Upper lobe of right lung (tissue), 1 donor: ENCODE data around the gene HCFC1. TPM values are rescaled to one million over a fixed set of nuclear protein-coding genes. Genes with fewer than 3 reads are reported as not detected.

Experiments
- ATAC-seq: fragments of 200-7000 bp; cut with Tn5 transposase; one replicate; pipeline ENCODE4 v1.9.1; 2020; ENCODE audit warnings: mild to moderate bottlenecking, moderate library complexity
- DNase-seq: peaks from one replicate; pipeline ENCODE4 v3.0.0-alpha.2; 2020
- H3K27ac ChIP-seq: fragments of 200-600 bp; one replicate; pipeline ENCODE4 v1.8.0; 2022
- H3K27me3 ChIP-seq: fragments of 200-600 bp; one replicate; pipeline ENCODE4 v1.8.0; 2022; ENCODE audit warnings: mild to moderate bottlenecking
- H3K36me3 ChIP-seq: fragments of 200-600 bp; one replicate; pipeline ENCODE4 v1.8.0; 2022
- H3K4me1 ChIP-seq: fragments of 200-600 bp; one replicate; pipeline ENCODE4 v1.8.0; 2022
- H3K4me3 ChIP-seq: fragments of 200-600 bp; one replicate; pipeline ENCODE4 v1.8.0; 2022; ENCODE audit warnings: mild to moderate bottlenecking
- H3K9me3 ChIP-seq: fragments of 200-600 bp; one replicate; pipeline ENCODE4 v1.8.0; 2022
- intact Hi-C: fragments of 100-400 bp; cut with DNase I; formaldehyde crosslinking; loops from one replicate; pipeline ENCODE4 v1.11.0; 2022
- total RNA-seq: library from RNA; stranded (reverse); fragmentation: NEBNext Ultra II Directional; extraction: Animal tissue kit (Norgen Biotek cat#: 25700); gene quantifications from one replicate; pipeline ENCODE4 v1.2.1, GENCODE V29; 2021
- TF ChIP-seq, protein P1 (sequence below): fragments of 200-600 bp; IDR thresholded peaks from one replicate; pipeline ENCODE4 v1.8.0; 2022; ENCODE audit warnings: antibody characterized with exemption
- donor health status: DM: no; HTN: yes; CAD: no; lungs with severe emphysema.

HCFC1 gene
- total RNA-seq, 1 donor from 2014 or later, result 47.5 TPM

GRCh38 chrX:153972368-153973126, 929 bp upstream of the HCFC1 start, which contains the start of gene TMEM187:
TSS of gene TMEM187 (plus strand) at chrX:153972754. CDS start at chrX:153982063, 9,309 bp downstream.
- H3K4me3 ChIP-seq, result peak within 1 kb of the TSS; percentile 68
- intact Hi-C loops, result no loop called here
- no peaks in the 10 kb centered on the region for H3K27me3 ChIP-seq
- DNase-seq (peak; percentile 91), ATAC-seq (peak; percentile 71)
- peaks cover 27% of the 10 kb centered on the region for H3K4me1 ChIP-seq
- peak within 1 kb of the TSS; percentile 98 for H3K27ac ChIP-seq
- no peaks in the 10 kb centered on the region for H3K9me3 ChIP-seq
- H3K36me3 ChIP-seq, result no peaks in the 10 kb centered on the region
- TF ChIP-seq, protein P1, sequence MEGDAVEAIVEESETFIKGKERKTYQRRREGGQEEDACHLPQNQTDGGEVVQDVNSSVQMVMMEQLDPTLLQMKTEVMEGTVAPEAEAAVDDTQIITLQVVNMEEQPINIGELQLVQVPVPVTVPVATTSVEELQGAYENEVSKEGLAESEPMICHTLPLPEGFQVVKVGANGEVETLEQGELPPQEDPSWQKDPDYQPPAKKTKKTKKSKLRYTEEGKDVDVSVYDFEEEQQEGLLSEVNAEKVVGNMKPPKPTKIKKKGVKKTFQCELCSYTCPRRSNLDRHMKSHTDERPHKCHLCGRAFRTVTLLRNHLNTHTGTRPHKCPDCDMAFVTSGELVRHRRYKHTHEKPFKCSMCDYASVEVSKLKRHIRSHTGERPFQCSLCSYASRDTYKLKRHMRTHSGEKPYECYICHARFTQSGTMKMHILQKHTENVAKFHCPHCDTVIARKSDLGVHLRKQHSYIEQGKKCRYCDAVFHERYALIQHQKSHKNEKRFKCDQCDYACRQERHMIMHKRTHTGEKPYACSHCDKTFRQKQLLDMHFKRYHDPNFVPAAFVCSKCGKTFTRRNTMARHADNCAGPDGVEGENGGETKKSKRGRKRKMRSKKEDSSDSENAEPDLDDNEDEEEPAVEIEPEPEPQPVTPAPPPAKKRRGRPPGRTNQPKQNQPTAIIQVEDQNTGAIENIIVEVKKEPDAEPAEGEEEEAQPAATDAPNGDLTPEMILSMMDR, result no peak

- peak overlapping the region; percentile 68 for H3K4me3 ChIP-seq
- TF ChIP-seq, protein P1, result no peak
- DNase-seq (peak; percentile 94), ATAC-seq (peak; percentile 74)
- intact Hi-C loops, result no loop called here
- H3K4me1 ChIP-seq, result peaks cover 41% of the 10 kb centered on the region
- no peaks in the 10 kb centered on the region for H3K27me3 ChIP-seq
- no peaks in the 10 kb centered on the region for H3K36me3 ChIP-seq
- no peaks in the 10 kb centered on the region for H3K9me3 ChIP-seq
- peak overlapping the region; percentile 98 for H3K27ac ChIP-seq
These were observed 531 bp downstream of the HCFC1 start for GRCh38 chrX:153971124-153971449.

GRCh38 chrX:153970357-153971123, 1.1 kb downstream of the HCFC1 start:
- ATAC-seq (peak; percentile 2), DNase-seq (no peak)
- intact Hi-C loops, result no loop called here
- Histone ChIP-seq H3K36me3 (no peaks in the 10 kb centered on the region), H3K27ac (peak overlapping the region; percentile 98), H3K4me3 (peak overlapping the region; percentile 68), H3K27me3 (no peaks in the 10 kb centered on the region), H3K9me3 (no peaks in the 10 kb centered on the region), H3K4me1 (peaks cover 46% of the 10 kb centered on the region)
- TF ChIP-seq, protein P1, result no peak

DNA sequence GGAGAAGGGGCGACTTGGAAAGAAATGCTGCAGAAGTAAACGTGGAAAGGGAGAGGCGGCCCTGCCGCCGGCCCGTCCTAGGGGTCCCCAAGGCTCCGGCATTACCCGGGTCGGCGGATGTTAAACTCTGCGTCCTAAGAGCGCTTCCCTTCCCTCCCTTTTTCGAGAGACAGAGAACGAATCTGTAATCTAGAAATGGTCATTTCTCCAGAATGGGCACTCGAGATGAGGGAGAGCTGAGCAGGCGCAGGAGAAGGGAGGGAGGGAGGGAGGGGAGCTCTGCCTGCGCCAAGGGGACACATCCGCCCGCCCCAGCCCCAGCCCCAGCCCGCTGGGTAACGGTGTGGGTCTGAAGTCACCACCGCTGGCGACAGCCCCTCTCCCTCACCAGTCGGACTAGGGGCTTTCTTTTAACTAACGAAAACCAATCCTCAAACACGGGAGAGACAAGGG, 1.7 kb downstream of the HCFC1 start:
- Histone ChIP-seq H3K4me3 (peak overlapping the region; percentile 68), H3K9me3 (no peaks in the 10 kb centered on the region), H3K36me3 (no peaks in the 10 kb centered on the region), H3K27me3 (no peaks in the 10 kb centered on the region), H3K27ac (peak overlapping the region; percentile 65), H3K4me1 (peaks cover 47% of the 10 kb centered on the region)
- DNase-seq (no peak), ATAC-seq (no peak)
- intact Hi-C loops, result no loop called here
- TF ChIP-seq, protein P1, result no peak

GRCh38 chrX:153969125-153969903, 2.3 kb downstream of the HCFC1 start:
- ATAC-seq (no peak), DNase-seq (no peak)
- H3K27me3 ChIP-seq, result no peaks in the 10 kb centered on the region
- H3K9me3 ChIP-seq, result no peaks in the 10 kb centered on the region
- intact Hi-C loops, result no loop called here
- peak overlapping the region; percentile 68 for H3K4me3 ChIP-seq
- peak overlapping the region; percentile 65 for H3K27ac ChIP-seq
- peaks cover 42% of the 10 kb centered on the region for H3K4me1 ChIP-seq
- no peaks in the 10 kb centered on the region for H3K36me3 ChIP-seq
- TF ChIP-seq, protein P1, result no peak
